GM10248 (cell line): ENCODE measurements around the gene FGF4.

ENCODE experiments used
- CTCF ChIA-PET: fragments of 300-600 bp; sonication (Branson Sonifier 250); formaldehyde crosslinking; extraction: SDS; loops from one replicate; lab custom pipeline; 2021; ENCODE audit warnings: antibody characterized with exemption; lab: Yijun Ruan, JAX
- POLR2A ChIA-PET: fragments of 350-650 bp; sonication (Branson Sonifier 250); formaldehyde crosslinking; extraction: SDS; loops from one replicate; lab custom pipeline; 2020; ENCODE audit warnings: antibody characterized with exemption; lab: Yijun Ruan, JAX
- DNase-seq: peaks from one replicate; pipeline ENCODE4 v3.0.0; 2012; ENCODE audit errors: extremely low spot score
- TF ChIP-seq, protein P1 (sequence below): IDR thresholded peaks from 2 replicates; pipeline ENCODE4 v1.5.1; 2012; ENCODE audit warnings: mild to moderate bottlenecking, low read depth; ENCODE audit errors: extremely low read depth, missing control alignments, control extremely low read depth

FGF4 gene

DNA sequence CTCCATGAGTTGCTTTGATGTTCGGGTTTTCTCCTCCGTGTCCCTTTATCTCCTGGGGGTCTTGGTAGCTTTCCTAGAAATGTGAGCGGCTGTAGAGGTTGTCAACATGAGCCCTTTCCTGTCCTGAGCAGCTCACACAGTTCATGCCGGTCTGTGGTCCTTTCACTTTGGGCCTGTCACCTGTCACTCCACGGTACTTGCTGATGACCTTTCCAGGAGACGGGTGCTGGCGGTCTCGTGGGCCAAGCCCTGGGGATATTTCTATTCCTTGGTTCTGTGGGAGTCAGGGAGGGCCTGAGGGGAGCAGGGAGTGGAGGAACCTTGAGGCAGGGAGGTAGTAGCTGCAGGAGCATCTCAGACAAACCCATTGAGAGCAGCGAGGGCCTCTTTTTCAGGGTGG is 20.9 kb upstream of the FGF4 start:
- DNase-seq = no peak
- TF ChIP-seq, protein P1, sequence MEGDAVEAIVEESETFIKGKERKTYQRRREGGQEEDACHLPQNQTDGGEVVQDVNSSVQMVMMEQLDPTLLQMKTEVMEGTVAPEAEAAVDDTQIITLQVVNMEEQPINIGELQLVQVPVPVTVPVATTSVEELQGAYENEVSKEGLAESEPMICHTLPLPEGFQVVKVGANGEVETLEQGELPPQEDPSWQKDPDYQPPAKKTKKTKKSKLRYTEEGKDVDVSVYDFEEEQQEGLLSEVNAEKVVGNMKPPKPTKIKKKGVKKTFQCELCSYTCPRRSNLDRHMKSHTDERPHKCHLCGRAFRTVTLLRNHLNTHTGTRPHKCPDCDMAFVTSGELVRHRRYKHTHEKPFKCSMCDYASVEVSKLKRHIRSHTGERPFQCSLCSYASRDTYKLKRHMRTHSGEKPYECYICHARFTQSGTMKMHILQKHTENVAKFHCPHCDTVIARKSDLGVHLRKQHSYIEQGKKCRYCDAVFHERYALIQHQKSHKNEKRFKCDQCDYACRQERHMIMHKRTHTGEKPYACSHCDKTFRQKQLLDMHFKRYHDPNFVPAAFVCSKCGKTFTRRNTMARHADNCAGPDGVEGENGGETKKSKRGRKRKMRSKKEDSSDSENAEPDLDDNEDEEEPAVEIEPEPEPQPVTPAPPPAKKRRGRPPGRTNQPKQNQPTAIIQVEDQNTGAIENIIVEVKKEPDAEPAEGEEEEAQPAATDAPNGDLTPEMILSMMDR = no peak
- POLR2A ChIA-PET = no interaction called here
- CTCF ChIA-PET = no interaction called here

- DNase-seq = no peak
- ChIA-PET CTCF (no interaction called here), POLR2A (no interaction called here)
- TF ChIP-seq, protein P1 = no peak
Measured at GRCh38 chr11:69791276-69792180, 16.4 kb upstream of the FGF4 start.

GRCh38 chr11:69788956-69789355 is 13.8 kb upstream of the FGF4 start:
- DNase-seq = no peak
- POLR2A ChIA-PET = no interaction called here
- CTCF ChIA-PET = no interaction called here
- TF ChIP-seq, protein P1 = no peak

- TF ChIP-seq, protein P1 = no peak
Measured at GRCh38 chr11:69787906-69788305, 12.8 kb upstream of the FGF4 start.

GRCh38 chr11:69787457-69787856 is 12.3 kb upstream of the FGF4 start:
- CTCF ChIA-PET = no interaction called here
- TF ChIP-seq, protein P1 = no peak
- DNase-seq = no peak
- POLR2A ChIA-PET = no interaction called here

More at GRCh38 chr11:69787906-69788305, 12.8 kb upstream of the FGF4 start:
- no peak for DNase-seq
- ChIA-PET CTCF (no interaction called here), POLR2A (no interaction called here)

GRCh38 chr11:69781241-69781640 is 6.1 kb upstream of the FGF4 start:
- DNase-seq = no peak
- ChIA-PET POLR2A (no interaction called here), CTCF (no interaction called here)
- TF ChIP-seq, protein P1 = no peak
